ENCODE measurements around the gene LRG1. TPM values are rescaled to one million over a fixed set of nuclear protein-coding genes. Genes with fewer than 3 reads are reported as not detected.

The LRG1 gene
- total RNA-seq, 1 donor from 2014 or later: 0.09 TPM

DNA sequence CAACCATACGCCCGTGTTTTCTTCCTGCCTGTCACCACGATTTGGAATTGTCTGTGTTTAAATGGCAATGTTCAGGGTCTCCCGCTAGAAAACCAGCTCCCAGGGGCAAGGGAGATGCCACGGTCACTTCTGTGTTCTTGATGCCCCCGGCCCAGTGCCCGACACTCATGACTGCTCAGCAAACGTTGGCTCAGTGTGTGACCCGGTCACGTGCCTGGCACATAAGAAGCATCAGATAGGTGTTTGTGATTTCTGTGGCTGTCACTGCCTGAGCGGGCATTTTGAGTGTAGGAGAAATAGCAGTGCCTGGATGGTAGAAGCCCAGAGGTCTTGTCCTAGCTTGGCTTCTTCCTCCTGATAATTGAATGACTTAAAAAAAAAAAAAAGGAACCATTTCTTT is 52.3 kb downstream of the LRG1 start:
- Mint-ChIP-seq H3K4me1 (no peaks in the 10 kb centered on the region), H3K9me3 (no peaks in the 10 kb centered on the region), H3K36me3 (ENCODE audit: low read depth) (peaks cover 13% of the 10 kb centered on the region), H3K27me3 (ENCODE audit: low read depth) (no peaks in the 10 kb centered on the region), H3K27ac (ENCODE audit: unreplicated experiment) (no peak overlapping the region), H3K4me3 (no peak overlapping the region)
- DNase-seq (ENCODE audit: low read depth, low spot score): no peak
- TF ChIP-seq, protein P1, sequence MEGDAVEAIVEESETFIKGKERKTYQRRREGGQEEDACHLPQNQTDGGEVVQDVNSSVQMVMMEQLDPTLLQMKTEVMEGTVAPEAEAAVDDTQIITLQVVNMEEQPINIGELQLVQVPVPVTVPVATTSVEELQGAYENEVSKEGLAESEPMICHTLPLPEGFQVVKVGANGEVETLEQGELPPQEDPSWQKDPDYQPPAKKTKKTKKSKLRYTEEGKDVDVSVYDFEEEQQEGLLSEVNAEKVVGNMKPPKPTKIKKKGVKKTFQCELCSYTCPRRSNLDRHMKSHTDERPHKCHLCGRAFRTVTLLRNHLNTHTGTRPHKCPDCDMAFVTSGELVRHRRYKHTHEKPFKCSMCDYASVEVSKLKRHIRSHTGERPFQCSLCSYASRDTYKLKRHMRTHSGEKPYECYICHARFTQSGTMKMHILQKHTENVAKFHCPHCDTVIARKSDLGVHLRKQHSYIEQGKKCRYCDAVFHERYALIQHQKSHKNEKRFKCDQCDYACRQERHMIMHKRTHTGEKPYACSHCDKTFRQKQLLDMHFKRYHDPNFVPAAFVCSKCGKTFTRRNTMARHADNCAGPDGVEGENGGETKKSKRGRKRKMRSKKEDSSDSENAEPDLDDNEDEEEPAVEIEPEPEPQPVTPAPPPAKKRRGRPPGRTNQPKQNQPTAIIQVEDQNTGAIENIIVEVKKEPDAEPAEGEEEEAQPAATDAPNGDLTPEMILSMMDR (conservative IDR thresholded peaks at IDR 0.05): no peak

Other genes with a start within 250 kb of the LRG1 start
- gene TMIGD2, start 237.6 kb downstream of the LRG1 start, total RNA-seq: not detected in 2 replicates
- 51.9 and 53.5 TPM in 2 replicates for gene FSD1, start 235.4 kb downstream of the LRG1 start, total RNA-seq
- gene STAP2, start 201.2 kb downstream of the LRG1 start, total RNA-seq: 4.1 and 5.0 TPM in 2 replicates
- gene MPND, start 196.5 kb downstream of the LRG1 start, total RNA-seq: 45.3 and 45.6 TPM in 2 replicates
- gene SH3GL1, start 139.5 kb downstream of the LRG1 start, total RNA-seq: 85.9 and 95.3 TPM in 2 replicates
- gene CHAF1A, start 137.4 kb downstream of the LRG1 start, total RNA-seq: 117 and 120 TPM in 2 replicates
- 39.5 and 40.9 TPM in 2 replicates for gene UBXN6, start 82.2 kb downstream of the LRG1 start, total RNA-seq
- 103 and 110 TPM in 2 replicates for gene HDGFL2, start 67.7 kb downstream of the LRG1 start, total RNA-seq
- gene PLIN4, start 21.6 kb downstream of the LRG1 start, total RNA-seq: 0.30 and 0.47 TPM in 2 replicates
- gene PLIN5, start 4.8 kb downstream of the LRG1 start, total RNA-seq: 4.8 TPM in 2 replicates
- gene SEMA6B, start 19.6 kb upstream of the LRG1 start, total RNA-seq: 21.7 and 25.3 TPM in 2 replicates
- gene TNFAIP8L1, start 99.5 kb upstream of the LRG1 start, total RNA-seq: 7.0 and 8.0 TPM in 2 replicates
- 45.4 and 48.8 TPM in 2 replicates for gene MYDGF, start 130.3 kb upstream of the LRG1 start, total RNA-seq
- 46.8 and 48.0 TPM in 2 replicates for gene DPP9, start 183.8 kb upstream of the LRG1 start, total RNA-seq

Measured in neural crest cell (in vitro differentiated cells).